Thyroid gland (tissue), 4 donors: ENCODE results near the gene DCANP1. TPM values are rescaled to one million over a fixed set of nuclear protein-coding genes. Genes with fewer than 3 reads are reported as not detected.

ENCODE experiments used
- DNase-seq, 2 donors: peaks; one replicate each; pipeline ENCODE4 v3.0.0-alpha.2; 2019
- H3K27ac ChIP-seq, 3 donors: fragments of 200-600 bp; sonication (generic); 1 replicate in 2 of 3; 2 replicates in 1 of 3; pipeline ENCODE4 v1.5.1; 2016 to 2019; ENCODE audit warnings: mild to moderate bottlenecking in 1 of 3, moderate library complexity in 1 of 3
- H3K27me3 ChIP-seq: fragments of 200-600 bp; sonication (generic); one replicate; pipeline ENCODE4 v1.5.1; 2019
- H3K36me3 ChIP-seq, 2 donors: fragments of 200-600 bp; sonication (generic); one replicate each; pipeline ENCODE4 v1.5.1; 2016 to 2019
- H3K4me1 ChIP-seq, 2 donors: fragments of 200-600 bp; sonication (generic); one replicate each; pipeline ENCODE4 v1.5.1; 2017 to 2019
- H3K4me3 ChIP-seq, 3 donors: fragments of 200-600 bp; sonication (generic); replicated peaks in 1 of 3; 1 replicate in 2 of 3; 2 replicates in 1 of 3; pipeline ENCODE4 v1.5.1; 2016; ENCODE audit warnings: mild to moderate bottlenecking in 1 of 3
- H3K9me3 ChIP-seq: fragments of 200-600 bp; sonication (generic); one replicate; pipeline ENCODE4 v1.5.1; 2017
- CTCF ChIP-seq, 6 experiments: fragments of 200-600 bp in 3 of 6; fragments of 450-650 bp in 3 of 6; sonication (generic) in 3 of 6; IDR thresholded peaks; one replicate each; pipeline ENCODE4 v1.5.1; 2016 to 2019; ENCODE audit warnings: antibody characterized with exemption in 6 of 6, mild to moderate bottlenecking in 2 of 6, inconsistent platforms in 1 of 6, moderate library complexity in 1 of 6
- POLR2A ChIP-seq, 2 donors: fragments of 450-650 bp; IDR thresholded peaks; one replicate each; pipeline ENCODE4 v1.6.1; 2017; ENCODE audit warnings: antibody characterized with exemption in 2 of 2, mild to moderate bottlenecking in 2 of 2, moderate library complexity in 1 of 2
- WGBS, 2 donors: methylation state at CpG; one replicate each; pipeline ENCODE4 v1.1.5; 2017; 5-methylcytosine and 5-hydroxymethylcytosine counted together
- intact Hi-C: fragments of 100-400 bp; cut with DNase I; formaldehyde crosslinking; loops from one replicate; pipeline ENCODE4 v1.15.1; 2023
- total RNA-seq, 4 donors: library from RNA; depleted of rRNA; stranded (reverse); fragments of >200 nt; gene quantifications; one replicate each; pipeline ENCODE4 v1.2.3, GENCODE V29; 2016

DCANP1 gene
- total RNA-seq, 4 donors from 2014 or later = not detected

DNA sequence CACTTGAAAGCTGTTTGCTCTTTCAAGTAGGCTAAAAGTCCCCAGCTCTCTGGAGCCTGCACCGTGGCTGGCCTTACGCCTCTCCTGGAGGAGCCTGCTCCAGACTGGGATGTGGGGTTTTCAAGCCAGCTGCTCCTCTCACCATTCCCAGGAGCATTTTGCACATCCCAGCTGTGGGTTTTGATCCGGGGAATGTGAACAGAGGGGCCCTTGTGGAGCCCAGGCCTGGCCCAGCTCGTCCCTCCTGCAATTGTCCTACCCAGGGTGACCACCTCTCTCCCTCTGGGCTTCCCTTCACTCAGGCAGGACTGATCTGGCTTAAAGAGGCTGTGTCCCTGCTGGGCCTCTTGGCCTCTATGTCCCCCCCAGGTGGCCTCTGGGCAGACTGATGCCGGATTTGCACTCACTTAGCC, 37.5 kb upstream of the DCANP1 start:
- Histone ChIP-seq H3K4me1 (peaks cover 13 to 15% of the 10 kb centered on the region in 2 donors), H3K9me3 (no peaks in the 10 kb centered on the region), H3K27ac (no peak overlapping the region), H3K27me3 (peaks cover 62% of the 10 kb centered on the region), H3K4me3 (no peak overlapping the region), H3K36me3 (no peaks in the 10 kb centered on the region)
- TF ChIP-seq POLR2A (IDR thresholded peaks at IDR 0.05) (no peak), CTCF (IDR thresholded peaks at IDR 0.05) (no peak)
- DNase-seq = peak; percentile 73 to 74
- intact Hi-C loops = no loop called here
- 15 to 27% methylated on average over 5 of the region's 5 CpGs for WGBS, 2 donors

GRCh38 chr5:135483254-135483653, 36.1 kb upstream of the DCANP1 start:
- H3K36me3 ChIP-seq = no peaks in the 10 kb centered on the region
- TF ChIP-seq POLR2A (IDR thresholded peaks at IDR 0.05) = no peak
- no peak for TF ChIP-seq CTCF (IDR thresholded peaks at IDR 0.05)
- no peak for DNase-seq
- H3K4me3 ChIP-seq = no peak overlapping the region
- H3K27me3 ChIP-seq = peaks cover 59% of the 10 kb centered on the region
- 83 to 96% methylated on average over 1 of the region's 1 CpG for WGBS, 2 donors
- intact Hi-C loops = no loop called here
- peaks cover 0 to under 1% of the 10 kb centered on the region in 2 donors for H3K4me1 ChIP-seq
- H3K27ac ChIP-seq = no peak overlapping the region
- no peaks in the 10 kb centered on the region for H3K9me3 ChIP-seq

GRCh38 chr5:135482381-135482933, 35.3 kb upstream of the DCANP1 start:
- 39 to 42% methylated on average over 4 to 9 of the region's 9 CpGs for WGBS, 2 donors
- no peaks in the 10 kb centered on the region for H3K4me1 ChIP-seq

GRCh38 chr5:135481909-135482311, 34.8 kb upstream of the DCANP1 start:
- DNase-seq = no peak
- H3K27me3 ChIP-seq = peaks cover 57% of the 10 kb centered on the region
- TF ChIP-seq POLR2A (IDR thresholded peaks at IDR 0.05) (no peak), CTCF (IDR thresholded peaks at IDR 0.05) (no peak)
- 83 to 84% methylated on average over 4 of the region's 4 CpGs for WGBS, 2 donors
- H3K4me1 ChIP-seq = no peaks in the 10 kb centered on the region
- H3K27ac ChIP-seq = no peak overlapping the region
- H3K4me3 ChIP-seq = no peak overlapping the region
- H3K9me3 ChIP-seq = no peaks in the 10 kb centered on the region
- H3K36me3 ChIP-seq = no peaks in the 10 kb centered on the region
- intact Hi-C loops = no loop called here

More at GRCh38 chr5:135482381-135482933, 35.3 kb upstream of the DCANP1 start:
- H3K27me3 ChIP-seq = peaks cover 57% of the 10 kb centered on the region
- no peak for TF ChIP-seq POLR2A (IDR thresholded peaks at IDR 0.05)
- no peak for TF ChIP-seq CTCF (IDR thresholded peaks at IDR 0.05)
- H3K4me3 ChIP-seq = no peak overlapping the region
- no peaks in the 10 kb centered on the region for H3K36me3 ChIP-seq
- intact Hi-C loops = no loop called here
- no peaks in the 10 kb centered on the region for H3K9me3 ChIP-seq
- H3K27ac ChIP-seq = no peak overlapping the region
- no peak for DNase-seq

DNA sequence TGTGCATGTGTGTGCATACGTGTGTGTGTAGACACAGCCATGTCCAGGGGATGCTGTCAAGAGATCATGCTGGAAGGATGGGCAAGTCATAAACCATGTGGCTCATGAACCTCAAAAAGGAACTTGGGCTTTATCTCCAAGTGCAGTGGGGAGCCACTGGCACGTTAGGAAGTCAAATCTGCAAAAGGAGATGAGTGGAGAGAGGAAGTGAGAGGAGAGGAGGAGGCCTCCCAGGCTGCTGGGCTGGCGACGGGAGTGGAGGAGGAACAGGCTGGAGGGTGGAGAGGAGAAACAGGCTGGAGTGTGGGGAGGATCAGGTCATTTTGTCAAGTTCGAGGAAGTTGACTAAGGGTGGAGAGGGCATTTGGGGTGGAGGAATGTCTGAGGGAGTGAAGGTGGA, 34.2 kb upstream of the DCANP1 start:
- peaks cover 59% of the 10 kb centered on the region for H3K27me3 ChIP-seq
- no peaks in the 10 kb centered on the region for H3K9me3 ChIP-seq
- TF ChIP-seq POLR2A (IDR thresholded peaks at IDR 0.05) = no peak
- no peak for TF ChIP-seq CTCF (IDR thresholded peaks at IDR 0.05)
- no peaks in the 10 kb centered on the region for H3K36me3 ChIP-seq
- no peaks in the 10 kb centered on the region for H3K4me1 ChIP-seq
- WGBS, 2 donors = 35 to 38% methylated on average over 5 of the region's 5 CpGs
- no peak for DNase-seq
- intact Hi-C loops = no loop called here
- H3K27ac ChIP-seq = no peak overlapping the region
- no peak overlapping the region for H3K4me3 ChIP-seq
